ENCODE results near the gene NGF. TPM values are rescaled to one million over a fixed set of nuclear protein-coding genes. Genes with fewer than 3 reads are reported as not detected.

NGF gene
- total RNA-seq, 2 experiments from 2014 or later, result not detected

DNA sequence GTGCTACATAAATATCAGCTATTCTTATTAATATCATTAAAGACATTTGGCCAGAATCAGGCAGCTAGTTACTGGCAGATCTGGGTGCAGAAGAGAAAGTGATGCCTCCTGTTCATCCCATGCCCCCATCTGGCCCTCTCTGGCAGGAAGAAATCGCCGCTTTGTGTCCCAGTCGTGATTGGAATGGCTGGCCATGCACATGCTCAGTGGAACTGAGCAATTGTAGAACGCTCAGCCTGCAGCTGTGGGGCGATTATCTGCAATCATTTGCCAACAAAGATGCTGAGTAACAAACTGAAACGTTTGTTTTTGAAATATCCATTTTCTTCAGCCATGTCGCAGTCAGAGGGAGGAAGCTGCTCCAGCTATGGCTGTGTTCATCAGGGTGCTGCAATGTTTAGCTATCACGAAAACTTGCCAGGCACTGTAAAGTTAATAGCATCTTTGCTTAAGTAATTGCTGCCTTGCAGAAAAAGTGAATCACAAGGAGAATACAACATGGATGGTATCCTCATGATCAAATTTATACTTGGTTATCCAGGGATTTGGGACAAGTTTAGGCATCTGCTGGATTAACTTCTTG, 36.5 kb downstream of the NGF start:
- ChIA-PET CTCF (interaction anchor here (1.0 kb wide), 1 partner anchor 11 kb away, joined by 4 read pairs; no protein-coding TSS in a partner anchor), POLR2A (no interaction called here)
- ATAC-seq, result no peak
- no peaks in the 10 kb centered on the region for H3K4me1 Mint-ChIP-seq (ENCODE audit: low read depth)
- DNase-seq, result no peak
- TF ChIP-seq, protein P1, sequence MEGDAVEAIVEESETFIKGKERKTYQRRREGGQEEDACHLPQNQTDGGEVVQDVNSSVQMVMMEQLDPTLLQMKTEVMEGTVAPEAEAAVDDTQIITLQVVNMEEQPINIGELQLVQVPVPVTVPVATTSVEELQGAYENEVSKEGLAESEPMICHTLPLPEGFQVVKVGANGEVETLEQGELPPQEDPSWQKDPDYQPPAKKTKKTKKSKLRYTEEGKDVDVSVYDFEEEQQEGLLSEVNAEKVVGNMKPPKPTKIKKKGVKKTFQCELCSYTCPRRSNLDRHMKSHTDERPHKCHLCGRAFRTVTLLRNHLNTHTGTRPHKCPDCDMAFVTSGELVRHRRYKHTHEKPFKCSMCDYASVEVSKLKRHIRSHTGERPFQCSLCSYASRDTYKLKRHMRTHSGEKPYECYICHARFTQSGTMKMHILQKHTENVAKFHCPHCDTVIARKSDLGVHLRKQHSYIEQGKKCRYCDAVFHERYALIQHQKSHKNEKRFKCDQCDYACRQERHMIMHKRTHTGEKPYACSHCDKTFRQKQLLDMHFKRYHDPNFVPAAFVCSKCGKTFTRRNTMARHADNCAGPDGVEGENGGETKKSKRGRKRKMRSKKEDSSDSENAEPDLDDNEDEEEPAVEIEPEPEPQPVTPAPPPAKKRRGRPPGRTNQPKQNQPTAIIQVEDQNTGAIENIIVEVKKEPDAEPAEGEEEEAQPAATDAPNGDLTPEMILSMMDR (IDR thresholded peaks at IDR 0.05), result no peak
- H3K4me3 Mint-ChIP-seq, result no peak overlapping the region
- H3K36me3 Mint-ChIP-seq (ENCODE audit: low read depth), result no peaks in the 10 kb centered on the region
- intact Hi-C loops (cut with micrococcal nuclease), result no loop called here
- peaks cover 6% of the 10 kb centered on the region for H3K27me3 Mint-ChIP-seq
- no peaks in the 10 kb centered on the region for H3K9me3 Mint-ChIP-seq
- H3K27ac Mint-ChIP-seq, result no peak overlapping the region

DNA sequence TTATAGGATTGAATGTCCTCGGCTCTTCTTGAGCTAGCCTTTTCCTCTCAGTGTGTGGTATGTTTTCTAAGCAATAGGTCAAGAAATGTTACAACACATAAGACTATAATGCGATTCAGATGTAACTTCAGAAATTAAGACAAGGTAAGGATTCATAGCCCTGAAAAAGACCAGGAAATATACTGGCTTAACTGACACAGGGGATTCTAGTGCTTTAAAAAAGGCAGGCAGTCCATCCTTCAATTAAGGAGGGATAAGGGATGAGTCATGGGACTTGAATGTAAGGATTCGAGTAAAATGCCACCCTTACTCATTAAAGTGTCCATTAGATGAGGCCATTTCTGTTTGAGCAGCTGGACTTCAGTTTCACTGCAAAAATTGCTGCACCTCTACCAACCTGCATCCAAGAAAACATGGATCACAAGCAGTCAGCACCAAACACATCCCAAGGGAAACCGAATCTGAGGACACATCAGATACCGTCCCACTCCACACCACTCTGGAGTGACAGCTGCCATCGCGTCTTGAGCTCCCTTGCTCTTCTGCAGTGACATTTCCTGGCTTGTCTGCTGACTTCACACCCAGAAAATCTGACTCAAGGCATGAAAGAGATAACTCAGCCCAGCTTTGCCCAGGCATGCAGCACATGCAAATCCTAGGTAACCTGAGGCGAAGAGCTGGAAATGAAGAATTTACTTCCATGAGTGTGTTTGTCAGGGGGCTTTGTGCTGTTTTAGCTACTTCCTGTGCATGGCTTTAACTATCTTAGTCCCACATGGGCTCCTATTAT, 37.8 kb downstream of the NGF start:
- peaks cover 3% of the 10 kb centered on the region for H3K27me3 Mint-ChIP-seq
- H3K27ac Mint-ChIP-seq, result no peak overlapping the region
- ChIA-PET CTCF (interaction anchor here (1.0 kb wide), 1 partner anchor 12 kb away, joined by 4 read pairs; no protein-coding TSS in a partner anchor), POLR2A (no interaction called here)
- intact Hi-C loops (cut with micrococcal nuclease), result no loop called here
- no peaks in the 10 kb centered on the region for H3K4me1 Mint-ChIP-seq (ENCODE audit: low read depth)
- no peak for ATAC-seq
- H3K9me3 Mint-ChIP-seq, result no peaks in the 10 kb centered on the region
- TF ChIP-seq, protein P1 (IDR thresholded peaks at IDR 0.05), result no peak
- DNase-seq, result no peak
- no peak overlapping the region for H3K4me3 Mint-ChIP-seq
- no peaks in the 10 kb centered on the region for H3K36me3 Mint-ChIP-seq (ENCODE audit: low read depth)

DNA sequence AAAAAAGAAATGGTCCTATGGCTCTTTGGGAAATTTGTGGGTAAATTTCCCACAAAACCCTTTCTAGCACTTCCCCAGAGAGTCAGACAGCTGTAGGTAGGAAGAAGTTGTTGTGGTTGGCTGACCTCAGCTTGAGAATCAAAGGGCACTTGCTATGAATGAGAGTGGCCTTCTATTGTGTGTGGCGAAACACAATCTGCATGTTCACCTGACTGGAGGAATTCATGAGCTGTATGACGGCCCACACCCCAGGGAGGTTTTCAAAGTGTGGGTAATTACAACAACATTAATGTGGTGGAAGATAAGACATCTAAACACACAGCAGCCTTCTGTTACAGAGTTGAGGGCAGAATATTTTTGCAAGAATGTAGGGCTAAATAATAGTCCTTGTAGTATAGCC, 38.8 kb downstream of the NGF start:
- Mint-ChIP-seq H3K36me3 (ENCODE audit: low read depth) (no peaks in the 10 kb centered on the region), H3K4me1 (ENCODE audit: low read depth) (no peaks in the 10 kb centered on the region), H3K4me3 (no peak overlapping the region), H3K27me3 (peaks cover 5% of the 10 kb centered on the region), H3K9me3 (no peaks in the 10 kb centered on the region), H3K27ac (no peak overlapping the region)
- ATAC-seq (no peak), DNase-seq (no peak)
- ChIA-PET POLR2A (no interaction called here), CTCF (no interaction called here)
- TF ChIP-seq, protein P1 (IDR thresholded peaks at IDR 0.05), result no peak
- intact Hi-C loops (cut with micrococcal nuclease), result no loop called here

DNA sequence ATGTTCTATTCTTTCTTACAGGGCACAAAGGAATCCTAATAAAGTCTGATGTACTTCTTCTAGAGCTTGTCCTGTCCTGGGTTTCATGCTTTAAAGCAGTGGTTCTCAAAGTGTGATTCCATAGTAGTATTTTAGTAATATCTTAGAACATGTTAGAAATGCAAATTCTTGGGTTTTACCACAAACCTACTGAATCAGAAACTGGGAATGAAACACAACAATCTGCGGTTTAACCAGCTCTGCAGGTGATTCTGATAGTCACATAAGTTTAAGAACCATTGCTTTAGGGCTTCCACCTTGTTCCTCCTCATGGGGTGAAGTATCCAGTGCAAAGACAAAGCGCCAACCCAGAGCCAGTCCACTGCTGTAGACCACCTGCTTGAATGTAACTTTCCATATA, 41.1 kb downstream of the NGF start:
- Mint-ChIP-seq H3K4me3 (no peak overlapping the region), H3K27ac (no peak overlapping the region), H3K27me3 (peaks cover 8% of the 10 kb centered on the region), H3K4me1 (ENCODE audit: low read depth) (no peaks in the 10 kb centered on the region), H3K36me3 (ENCODE audit: low read depth) (no peaks in the 10 kb centered on the region), H3K9me3 (no peaks in the 10 kb centered on the region)
- ChIA-PET CTCF (no interaction called here), POLR2A (no interaction called here)
- TF ChIP-seq, protein P1 (IDR thresholded peaks at IDR 0.05), result no peak
- no peak for DNase-seq
- intact Hi-C loops (cut with micrococcal nuclease), result no loop called here
- ATAC-seq, result no peak

DNA sequence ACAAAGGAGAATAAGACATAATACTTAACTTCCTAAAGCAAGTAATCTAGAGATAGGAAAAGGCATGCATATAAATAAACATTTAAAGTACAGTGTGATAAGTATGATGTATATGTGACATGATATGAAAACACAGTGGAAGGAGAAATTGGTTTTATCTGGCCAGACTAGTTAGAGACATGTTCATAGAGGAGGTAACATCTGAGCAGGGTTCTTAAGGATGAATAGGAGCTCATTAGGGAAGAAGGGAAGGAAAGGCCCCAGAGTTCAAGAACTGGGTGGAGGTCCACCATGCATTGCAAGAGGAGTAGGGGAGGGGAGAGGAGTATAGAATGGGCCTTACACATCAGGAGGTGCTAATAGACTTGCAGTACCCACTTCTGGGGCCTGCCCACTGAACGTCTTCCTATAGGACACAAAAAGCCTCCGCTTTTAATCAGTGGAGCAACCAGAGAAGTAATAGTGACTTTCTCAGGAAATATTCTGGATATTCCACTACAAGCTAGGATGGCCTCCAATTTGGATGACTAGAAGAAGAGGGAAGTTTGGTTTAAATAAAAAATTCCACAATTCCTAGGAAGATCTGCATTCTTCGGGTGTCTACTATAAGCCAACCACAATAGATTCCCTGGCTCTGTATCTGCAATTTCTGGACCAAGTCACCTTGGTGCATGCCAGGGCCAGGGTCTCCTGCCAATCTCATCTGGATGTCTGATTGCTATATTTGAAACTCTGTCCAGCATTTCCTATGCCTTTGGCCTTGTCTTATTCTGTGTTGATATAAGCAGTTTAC, 41.9 kb downstream of the NGF start:
- no peak overlapping the region for H3K4me3 Mint-ChIP-seq
- ATAC-seq (no peak), DNase-seq (no peak)
- H3K4me1 Mint-ChIP-seq (ENCODE audit: low read depth), result no peaks in the 10 kb centered on the region
- H3K27me3 Mint-ChIP-seq, result peaks cover 8% of the 10 kb centered on the region
- ChIA-PET CTCF (no interaction called here), POLR2A (no interaction called here)
- H3K36me3 Mint-ChIP-seq (ENCODE audit: low read depth), result no peaks in the 10 kb centered on the region
- TF ChIP-seq, protein P1 (IDR thresholded peaks at IDR 0.05), result no peak
- intact Hi-C loops (cut with micrococcal nuclease), result no loop called here
- H3K27ac Mint-ChIP-seq, result no peak overlapping the region
- H3K9me3 Mint-ChIP-seq, result no peaks in the 10 kb centered on the region
